ENCODE measurements around the gene NLRC5.

GRCh38 chr16:57123216-57123973 lies 134.0 kb downstream of the NLRC5 start:
- TF ChIP-seq YY1 (tag by site-specific recombination; IDR thresholded peaks at IDR 0.05) = no peak
- TF ChIP-seq CTCF (tag by site-specific recombination; IDR thresholded peaks at IDR 0.05) = no peak
